ENCODE results near the gene CIB2. TPM values are rescaled to one million over a fixed set of nuclear protein-coding genes. Genes with fewer than 3 reads are reported as not detected.

Gene CIB2
- total and polyA plus RNA-seq, 11 donors: 3.3 to 18.5 (median 9.1) TPM

GRCh38 chr15:78147566-78147965 lies 16.3 kb upstream of the CIB2 start:
- H3K27me3 ChIP-seq: no peaks in the 10 kb centered on the region
- H3K36me3 ChIP-seq: no peaks in the 10 kb centered on the region
- peak overlapping the region in 10 of 12 donors; percentile 3 to 86 (median 49) for H3K27ac ChIP-seq
- ATAC-seq (peak; percentile 25 to 51 (median 40)), DNase-seq (peak; percentile 41 to 71 (median 48))
- H3K9me3 ChIP-seq: no peaks in the 10 kb centered on the region
- no peak for TF ChIP-seq POLR2A (IDR thresholded peaks at IDR 0.05)
- TF ChIP-seq CTCF (IDR thresholded peaks at IDR 0.05): no peak
- WGBS, 4 donors: 55 to 71% (median 60%) methylated on average over 6 of the region's 6 CpGs
- intact Hi-C loops (cut with DNase I): no loop called here
- no peak overlapping the region for H3K4me3 ChIP-seq
- H3K4me1 ChIP-seq: peaks cover 0 to 44% (median 25%) of the 10 kb centered on the region in 12 donors

- H3K27ac ChIP-seq: peak overlapping the region in 6 of 12 donors; percentile 29 to 86 (median 42)
- no peak overlapping the region for H3K4me3 ChIP-seq
- no peak for TF ChIP-seq POLR2A (IDR thresholded peaks at IDR 0.05)
- no peak for TF ChIP-seq CTCF (IDR thresholded peaks at IDR 0.05)
- DNase-seq (no peak), ATAC-seq (no peak)
- H3K9me3 ChIP-seq: no peaks in the 10 kb centered on the region
- H3K27me3 ChIP-seq: no peaks in the 10 kb centered on the region
- H3K4me1 ChIP-seq: peaks cover 0 to 38% (median 25%) of the 10 kb centered on the region in 12 donors
- intact Hi-C loops (cut with DNase I): no loop called here
- no peaks in the 10 kb centered on the region for H3K36me3 ChIP-seq
- 83 to 90% (median 84%) methylated on average over 4 of the region's 4 CpGs for WGBS, 4 donors
These were observed 15.3 kb upstream of the CIB2 start for GRCh38 chr15:78146425-78147154.

- ATAC-seq (no peak), DNase-seq (no peak)
- no peak for TF ChIP-seq CTCF (IDR thresholded peaks at IDR 0.05)
- TF ChIP-seq POLR2A (IDR thresholded peaks at IDR 0.05): no peak
- Histone ChIP-seq H3K9me3 (no peaks in the 10 kb centered on the region), H3K27me3 (no peaks in the 10 kb centered on the region), H3K27ac (no peak overlapping the region), H3K4me3 (no peak overlapping the region), H3K4me1 (peaks cover 0 to 5% (median 0%) of the 10 kb centered on the region in 12 donors), H3K36me3 (no peaks in the 10 kb centered on the region)
- WGBS, 4 donors: 93 to 95% (median 93%) methylated on average over 3 of the region's 3 CpGs
- intact Hi-C loops (cut with DNase I): no loop called here
These were observed 11.1 kb upstream of the CIB2 start for GRCh38 chr15:78142332-78142731.

GRCh38 chr15:78140292-78140691 lies 9.0 kb upstream of the CIB2 start:
- Histone ChIP-seq H3K27ac (no peak overlapping the region), H3K9me3 (no peaks in the 10 kb centered on the region), H3K4me1 (no peaks in the 10 kb centered on the region), H3K4me3 (no peak overlapping the region), H3K27me3 (no peaks in the 10 kb centered on the region), H3K36me3 (no peaks in the 10 kb centered on the region)
- ATAC-seq (no peak), DNase-seq (no peak)
- intact Hi-C loops (cut with DNase I): no loop called here
- TF ChIP-seq CTCF (IDR thresholded peaks at IDR 0.05) (no peak), POLR2A (IDR thresholded peaks at IDR 0.05) (no peak)

All from heart left ventricle (tissue), 16 donors.